GM19452 (cell line): ENCODE data around the gene BRI3.

Source experiments
- ATAC-seq: cut with Tn5 transposase; IDR thresholded peaks from one replicate; pipeline ENCODE4 v1.9.1; 2021; ENCODE audit not compliant: unreplicated experiment

Gene BRI3, protein sequence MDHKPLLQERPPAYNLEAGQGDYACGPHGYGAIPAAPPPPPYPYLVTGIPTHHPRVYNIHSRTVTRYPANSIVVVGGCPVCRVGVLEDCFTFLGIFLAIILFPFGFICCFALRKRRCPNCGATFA

GRCh38 chr7:98280791-98281756, at the start of gene BRI3:
TSS of gene BRI3 (plus strand) at chr7:98281686. CDS start at chr7:98281796, 110 bp downstream.
- peak; percentile 71 for ATAC-seq

- ATAC-seq: no peak
These were observed 49.3 kb upstream of the BRI3 start for GRCh38 chr7:98232263-98232585.

DNA sequence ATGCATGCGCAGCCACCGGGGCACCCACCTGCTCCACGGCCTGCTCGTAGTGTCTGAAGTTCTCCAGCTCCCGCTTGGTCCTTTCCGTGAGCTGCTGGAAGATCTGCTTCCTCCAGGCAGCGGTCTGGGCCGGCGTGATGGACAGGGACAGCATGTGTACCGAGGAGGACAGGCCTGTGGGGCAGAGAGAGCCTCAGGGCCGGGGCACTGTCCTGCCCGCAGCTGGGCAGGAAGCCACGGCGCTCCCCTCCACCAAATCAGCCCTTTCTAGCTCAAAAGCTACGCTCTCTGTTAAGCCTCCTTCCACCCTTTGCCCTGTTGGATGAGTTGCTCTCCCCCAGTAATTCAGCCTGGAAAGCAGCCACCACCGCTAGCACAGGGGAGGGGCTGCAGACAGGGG, 48.7 kb upstream of the BRI3 start:
- no peak for ATAC-seq

- no peak for ATAC-seq
These were observed 48.0 kb upstream of the BRI3 start for GRCh38 chr7:98233219-98234070.

GRCh38 chr7:98234429-98235147, 46.9 kb upstream of the BRI3 start:
- ATAC-seq: no peak

GRCh38 chr7:98235901-98236300, 45.6 kb upstream of the BRI3 start:
- ATAC-seq: no peak

DNA sequence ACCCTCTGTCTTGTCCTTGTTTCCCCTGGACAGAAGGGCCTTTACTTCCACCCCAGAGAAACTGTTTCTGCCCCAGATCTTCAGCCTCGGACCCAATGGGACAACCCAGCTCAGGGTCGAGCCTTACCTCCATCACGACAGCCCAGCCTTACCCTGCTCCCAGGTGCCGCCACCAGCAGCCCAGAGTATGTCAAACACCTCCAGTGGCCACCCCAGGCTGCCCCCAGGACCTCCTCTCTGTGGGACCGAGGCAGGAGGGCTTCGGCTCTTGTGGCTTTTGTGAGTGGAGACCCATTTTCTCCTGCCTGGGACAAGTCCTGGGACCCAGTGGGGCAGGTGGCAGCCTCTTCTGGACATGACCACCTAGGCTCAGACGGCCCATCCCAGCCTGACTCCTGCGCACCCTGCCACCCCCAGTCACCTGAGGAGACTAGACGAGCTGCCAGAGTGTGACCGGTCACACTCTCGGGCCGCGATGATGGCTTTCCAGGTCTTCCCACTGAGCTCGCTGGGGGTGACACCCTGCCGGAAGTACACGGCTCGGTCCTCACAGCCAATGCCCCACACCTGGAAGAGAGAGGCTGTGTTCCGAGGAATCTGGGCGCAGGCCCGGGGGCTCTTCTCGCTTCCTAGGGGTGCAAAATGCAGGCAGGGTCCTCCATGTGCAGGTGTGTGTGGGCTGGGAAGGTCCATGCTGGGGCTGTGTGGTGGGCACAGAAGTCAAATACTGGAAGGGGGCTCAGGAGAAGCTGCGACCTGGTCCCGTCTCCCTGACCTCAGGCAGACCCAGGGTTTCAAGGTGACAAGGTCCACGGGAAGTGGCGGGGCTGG, 44.9 kb upstream of the BRI3 start:
- no peak for ATAC-seq

- no peak for ATAC-seq
These were observed 43.4 kb upstream of the BRI3 start for GRCh38 chr7:98238076-98238475.

DNA sequence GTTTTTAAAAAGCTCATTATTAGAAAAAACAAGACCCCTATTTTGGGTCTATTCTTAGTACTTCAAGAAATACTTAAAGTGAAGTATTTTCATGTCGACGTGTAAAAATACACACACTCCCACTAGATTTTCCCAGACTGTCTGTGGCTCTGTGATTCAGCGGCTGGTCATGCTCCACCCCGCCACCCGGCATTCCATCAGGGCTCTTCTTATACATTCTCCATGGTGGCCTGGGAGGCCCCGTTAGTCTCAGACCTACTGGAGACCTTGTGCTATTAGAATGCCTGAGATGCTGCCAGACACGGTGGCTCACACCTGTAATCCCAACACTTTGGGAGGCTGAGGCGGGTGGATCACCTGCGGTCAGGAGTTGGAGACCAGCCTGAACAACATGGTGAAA, 42.5 kb upstream of the BRI3 start:
- no peak for ATAC-seq

- ATAC-seq: no peak
These were observed 40.4 kb upstream of the BRI3 start for GRCh38 chr7:98240961-98241673.

DNA sequence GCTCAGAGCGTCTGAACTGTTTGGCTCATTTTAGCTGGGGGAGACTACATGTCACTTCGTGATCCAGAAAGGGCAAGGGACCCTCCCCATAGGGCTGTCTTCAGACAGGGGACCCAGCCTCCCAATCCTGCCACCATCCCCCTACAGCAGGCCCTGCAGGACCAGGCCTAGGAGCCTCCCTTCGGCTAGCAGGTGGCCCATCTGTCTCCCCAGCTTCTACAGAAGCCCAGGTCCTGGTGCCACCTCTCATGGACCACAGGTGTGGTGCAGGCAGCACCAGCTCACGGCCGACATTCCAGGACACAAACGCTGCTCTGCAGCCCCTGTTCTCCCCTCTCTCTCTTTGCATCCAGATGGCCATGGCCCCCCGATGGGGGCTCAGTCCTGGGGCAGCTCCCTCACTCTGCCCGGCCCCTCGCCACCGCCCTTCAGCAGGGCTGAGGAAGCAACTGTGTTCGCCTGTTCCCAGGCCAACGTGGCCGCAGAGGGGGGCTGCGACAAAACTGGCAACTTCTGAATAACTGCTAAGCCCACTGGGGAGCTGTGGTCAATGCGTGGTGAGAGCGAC, 39.7 kb upstream of the BRI3 start:
- no peak for ATAC-seq

GRCh38 chr7:98242342-98242741, 39.1 kb upstream of the BRI3 start:
- no peak for ATAC-seq

DNA sequence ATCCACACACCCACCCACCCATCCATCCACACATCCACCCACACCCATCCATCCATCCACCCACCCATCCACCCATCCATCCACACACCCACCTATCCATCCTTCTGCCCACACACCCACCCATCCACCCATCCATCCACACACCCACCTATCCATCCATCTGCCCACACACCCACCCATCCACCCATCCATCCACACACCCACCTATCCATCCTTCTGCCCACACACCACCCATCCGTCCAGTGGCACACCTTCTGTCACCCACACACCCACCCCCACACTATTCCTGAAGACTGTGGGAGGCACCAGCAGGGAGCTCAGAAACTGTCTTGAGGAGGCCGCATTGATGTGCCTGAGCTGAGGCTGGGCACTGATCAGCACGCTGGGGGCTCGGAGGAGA, 38.6 kb upstream of the BRI3 start:
- ATAC-seq: no peak

DNA sequence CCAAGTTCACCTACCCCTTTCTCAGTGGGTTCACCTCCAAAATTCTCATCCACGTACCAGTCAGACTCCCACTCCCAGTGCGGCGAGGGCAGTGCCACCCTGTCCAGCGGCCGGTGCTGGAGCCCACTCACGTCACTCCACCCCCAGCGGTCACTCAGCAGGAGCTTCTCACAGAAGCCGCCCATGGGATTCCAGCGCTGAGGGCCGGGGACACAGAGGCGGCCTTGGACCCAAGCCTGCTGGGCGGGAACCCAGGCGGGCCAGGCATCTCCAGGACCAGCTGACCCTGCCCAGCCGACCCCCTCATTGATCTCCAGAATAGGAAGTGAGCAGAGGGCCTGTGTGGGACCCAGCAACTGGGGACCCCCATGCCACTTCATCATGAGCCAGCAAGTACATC, 36.6 kb upstream of the BRI3 start:
- no peak for ATAC-seq

DNA sequence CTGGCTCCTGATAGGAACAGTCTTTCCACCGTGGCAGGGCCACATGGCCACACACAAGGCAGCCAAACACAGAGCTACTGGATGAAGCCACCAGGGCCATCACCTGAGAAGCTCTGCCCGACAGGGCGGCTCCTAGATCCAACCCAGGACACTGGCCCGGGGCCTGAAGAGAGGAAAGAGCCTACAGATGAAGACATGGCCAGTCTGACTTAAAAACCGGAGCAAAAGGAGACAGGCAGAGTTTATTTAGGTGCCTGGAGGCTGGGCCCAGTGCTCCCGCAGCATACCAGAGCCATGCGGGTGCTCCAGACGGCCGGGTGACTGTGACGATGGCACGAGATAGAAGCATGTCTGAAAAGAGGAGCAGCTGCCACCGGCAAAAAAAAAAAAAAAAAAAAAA, 33.3 kb upstream of the BRI3 start:
- ATAC-seq: no peak

GRCh38 chr7:98249106-98249505, 32.4 kb upstream of the BRI3 start:
- ATAC-seq: no peak

- no peak for ATAC-seq
These were observed 30.7 kb upstream of the BRI3 start for GRCh38 chr7:98250789-98251188.

GRCh38 chr7:98251231-98251600, 30.3 kb upstream of the BRI3 start:
- ATAC-seq: peak; percentile 16
